ENCODE results near the gene TMEM101. TPM values are rescaled to one million over a fixed set of nuclear protein-coding genes. Genes with fewer than 3 reads are reported as not detected.

Gene TMEM101
- polyA plus RNA-seq, 1 of the 3 experiments (the other 2 are of a cell fraction), result 62.9 TPM

DNA sequence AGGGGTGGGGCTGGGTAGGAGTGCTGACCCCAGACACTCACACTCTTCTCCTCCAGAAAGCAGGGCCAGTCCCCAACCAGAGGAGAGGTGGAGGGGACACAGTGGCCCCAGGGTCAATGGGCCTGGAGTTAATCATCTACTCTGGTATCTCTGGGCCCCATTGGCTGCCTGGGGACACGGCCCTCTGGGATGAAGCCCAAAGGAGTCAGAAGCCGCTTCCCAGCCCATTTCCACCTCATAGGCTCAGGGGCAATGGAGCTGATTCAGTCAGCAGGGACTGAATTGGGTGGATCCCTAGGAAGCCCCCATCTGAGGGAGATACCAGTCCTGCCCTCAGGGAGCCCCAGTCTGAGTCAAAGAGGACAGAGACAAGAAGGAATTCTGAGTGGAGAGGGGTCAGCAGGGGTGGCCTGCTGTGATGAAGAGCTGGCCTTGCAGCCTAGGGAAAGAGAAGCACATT lies 13.3 kb downstream of the TMEM101 start (continued):
- TF ChIP-seq RFX5 (IDR thresholded peaks at IDR 0.05; ENCODE audit: low read length) (no peak), MEF2A (IDR thresholded peaks at IDR 0.05; ENCODE audit: borderline replicate concordance, low read depth) (no peak), FOXM1 (IDR thresholded peaks at IDR 0.05; ENCODE audit: low read depth) (no peak), NRF1 (IDR thresholded peaks at IDR 0.05; ENCODE audit: low read depth, low read length) (no peak)
- TF ChIP-seq, protein P1, sequence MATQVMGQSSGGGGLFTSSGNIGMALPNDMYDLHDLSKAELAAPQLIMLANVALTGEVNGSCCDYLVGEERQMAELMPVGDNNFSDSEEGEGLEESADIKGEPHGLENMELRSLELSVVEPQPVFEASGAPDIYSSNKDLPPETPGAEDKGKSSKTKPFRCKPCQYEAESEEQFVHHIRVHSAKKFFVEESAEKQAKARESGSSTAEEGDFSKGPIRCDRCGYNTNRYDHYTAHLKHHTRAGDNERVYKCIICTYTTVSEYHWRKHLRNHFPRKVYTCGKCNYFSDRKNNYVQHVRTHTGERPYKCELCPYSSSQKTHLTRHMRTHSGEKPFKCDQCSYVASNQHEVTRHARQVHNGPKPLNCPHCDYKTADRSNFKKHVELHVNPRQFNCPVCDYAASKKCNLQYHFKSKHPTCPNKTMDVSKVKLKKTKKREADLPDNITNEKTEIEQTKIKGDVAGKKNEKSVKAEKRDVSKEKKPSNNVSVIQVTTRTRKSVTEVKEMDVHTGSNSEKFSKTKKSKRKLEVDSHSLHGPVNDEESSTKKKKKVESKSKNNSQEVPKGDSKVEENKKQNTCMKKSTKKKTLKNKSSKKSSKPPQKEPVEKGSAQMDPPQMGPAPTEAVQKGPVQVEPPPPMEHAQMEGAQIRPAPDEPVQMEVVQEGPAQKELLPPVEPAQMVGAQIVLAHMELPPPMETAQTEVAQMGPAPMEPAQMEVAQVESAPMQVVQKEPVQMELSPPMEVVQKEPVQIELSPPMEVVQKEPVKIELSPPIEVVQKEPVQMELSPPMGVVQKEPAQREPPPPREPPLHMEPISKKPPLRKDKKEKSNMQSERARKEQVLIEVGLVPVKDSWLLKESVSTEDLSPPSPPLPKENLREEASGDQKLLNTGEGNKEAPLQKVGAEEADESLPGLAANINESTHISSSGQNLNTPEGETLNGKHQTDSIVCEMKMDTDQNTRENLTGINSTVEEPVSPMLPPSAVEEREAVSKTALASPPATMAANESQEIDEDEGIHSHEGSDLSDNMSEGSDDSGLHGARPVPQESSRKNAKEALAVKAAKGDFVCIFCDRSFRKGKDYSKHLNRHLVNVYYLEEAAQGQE (IDR thresholded peaks at IDR 0.05; ENCODE audit: low read depth, low read length), result no peak

DNA sequence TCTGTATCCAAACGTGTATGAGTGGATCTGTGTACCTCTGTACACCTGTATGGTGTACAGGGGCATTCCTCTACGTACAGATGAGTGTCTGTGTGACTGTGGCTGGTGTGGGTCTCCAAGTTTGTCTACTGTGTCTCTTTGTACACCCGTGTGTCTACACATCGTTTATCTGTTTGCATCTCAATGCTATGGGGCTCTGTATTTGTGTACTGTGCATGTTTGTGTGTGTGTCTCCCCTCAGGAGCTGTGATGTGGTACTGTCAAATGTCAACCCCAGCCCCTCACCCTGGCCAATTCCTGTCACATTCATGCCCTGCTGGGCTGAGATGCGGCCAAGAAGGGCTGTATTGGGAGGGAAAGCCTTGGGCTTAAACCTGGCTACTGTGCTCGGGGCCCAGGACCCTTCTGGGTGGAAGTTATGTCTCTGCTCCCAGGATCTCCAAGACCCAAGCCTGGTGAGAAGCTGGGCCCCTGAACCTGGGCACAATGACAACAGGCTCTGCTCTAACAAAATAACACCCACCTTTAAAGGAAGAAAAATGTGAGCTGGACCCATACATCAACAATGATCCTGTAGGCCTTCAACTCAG lies 13.8 kb downstream of the TMEM101 start:
- 79% methylated on average over 6 of the region's 6 CpGs for WGBS (ENCODE audit: low lambda C conversion rate)
- no peaks in the 10 kb centered on the region for H4K20me1 ChIP-seq (ENCODE audit: insufficient read depth)
- no peaks in the 10 kb centered on the region for H3K79me2 ChIP-seq (ENCODE audit: insufficient read depth)
- no peaks in the 10 kb centered on the region for H3K27me3 ChIP-seq (ENCODE audit: insufficient read depth)
- H3K9me2 ChIP-seq, result no peaks in the 10 kb centered on the region
- CTCF ChIA-PET, result interaction anchor here (0.6 to 31.1 kb wide), 4 partner anchors 11 to 154 kb away, joined by 3 to 638 read pairs (median 4); partner anchors contain the start of genes CD300LG and PPY
- no peak for DNase-seq
- H3K9ac ChIP-seq, result no peak overlapping the region
- no peak overlapping the region for H2AFZ ChIP-seq (ENCODE audit: low read depth)
- TF ChIP-seq TCF12 (IDR thresholded peaks at IDR 0.05) (no peak), ELF1 (IDR thresholded peaks at IDR 0.05) (no peak), NFIC (IDR thresholded peaks at IDR 0.05; ENCODE audit: borderline replicate concordance) (no peak), TEAD4 (IDR thresholded peaks at IDR 0.05; ENCODE audit: borderline replicate concordance, insufficient read depth) (no peak), RAD21 (IDR thresholded peaks at IDR 0.05; ENCODE audit: low read length) (no peak), RFX5 (IDR thresholded peaks at IDR 0.05; ENCODE audit: low read length) (no peak), JUND (IDR thresholded peaks at IDR 0.05) (no peak), EZH2phosphoT487 (IDR thresholded peaks at IDR 0.05; ENCODE audit: borderline replicate concordance, low read depth) (no peak), GABPA (IDR thresholded peaks at IDR 0.05; ENCODE audit: low read depth) (no peak), GATA2 (CRISPR knock-in tag; IDR thresholded peaks at IDR 0.05) (no peak)
- no peak overlapping the region for H3K27ac ChIP-seq (ENCODE audit: low read depth in 2 of 2, low read length in 1 of 2)
- peaks cover 5 to 19% of the 10 kb centered on the region in 2 experiments; a peak in 3 of 4 replicates for H3K4me1 ChIP-seq (ENCODE audit: control insufficient read depth in 1 of 2, insufficient read depth in 2 of 2, low read depth in 1 of 2, low read length in 1 of 2)
- no peak overlapping the region for H3K4me2 ChIP-seq
- no peaks in the 10 kb centered on the region for H3K9me3 ChIP-seq
- H3F3A ChIP-seq (replicated peaks; ENCODE audit: insufficient read depth), result peaks cover 13% of the 10 kb centered on the region
- H3K4me3 ChIP-seq (ENCODE audit: low read depth in 2 of 2, low read length in 1 of 2), result no peak overlapping the region
- no peaks in the 10 kb centered on the region for H3K36me3 ChIP-seq (replicated peaks in 1 of 2; ENCODE audit: control insufficient read depth in 1 of 2, insufficient read depth in 2 of 2, low read length in 1 of 2)
- POLR2A ChIA-PET, result no interaction called here

Measured in SK-N-SH (cell line).